Mesendoderm (in vitro differentiated cells): ENCODE data around the gene MAML3.
A peak's percentile ranks its signal among the peaks of the same experiment; 100 is the strongest.

Experiments
- DNase-seq: peaks from one replicate; pipeline ENCODE4 v3.0.0; 2013
- H2AK5ac ChIP-seq: 2 replicates; pipeline ENCODE4 v1.6.1; 2013; ENCODE audit warnings: low read length, inconsistent platforms
- H2BK120ac ChIP-seq: 2 replicates; pipeline ENCODE4 v1.6.1; 2013; ENCODE audit warnings: low read depth, mild to moderate bottlenecking, low read length, moderate library complexity, mixed read lengths
- H2BK15ac ChIP-seq: replicated peaks from 2 replicates; pipeline ENCODE4 v1.6.1; 2013; ENCODE audit warnings: low read depth, mild to moderate bottlenecking, moderate library complexity
- H2BK5ac ChIP-seq: 2 replicates; pipeline ENCODE4 v1.6.1; 2013; ENCODE audit warnings: low read length, inconsistent platforms
- H3K18ac ChIP-seq: 2 replicates; pipeline ENCODE4 v1.6.1; 2013; ENCODE audit warnings: mild to moderate bottlenecking, low read length, mixed read lengths
- H3K23ac ChIP-seq: one replicate; pipeline ENCODE4 v1.6.1; 2013; ENCODE audit warnings: low read length
- H3K27ac ChIP-seq: 2 replicates; pipeline ENCODE4 v1.5.1; 2013; ENCODE audit warnings: low read depth, mild to moderate bottlenecking, inconsistent platforms, low read length, moderate library complexity
- H3K27me3 ChIP-seq: 2 replicates; pipeline ENCODE4 v1.6.1; 2013; ENCODE audit warnings: low read length, control low read depth, mild to moderate bottlenecking, inconsistent platforms; ENCODE audit not compliant: insufficient read depth, poor library complexity
- H3K36me3 ChIP-seq: 2 replicates; pipeline ENCODE4 v1.6.1; 2013; ENCODE audit warnings: low read length, inconsistent platforms; ENCODE audit not compliant: control insufficient read depth, insufficient read depth
- H3K4ac ChIP-seq: one replicate; pipeline ENCODE4 v1.6.1; 2013; ENCODE audit warnings: low read depth, mild to moderate bottlenecking, low read length, moderate library complexity
- H3K4me1 ChIP-seq: 2 replicates; pipeline ENCODE4 v1.6.1; 2013; ENCODE audit warnings: low read depth, low read length, inconsistent platforms; ENCODE audit not compliant: control insufficient read depth
- H3K4me2 ChIP-seq: 2 replicates; pipeline ENCODE4 v1.6.1; 2013; ENCODE audit warnings: low read length
- H3K4me3 ChIP-seq: 2 replicates; pipeline ENCODE4 v1.5.1; 2013; ENCODE audit warnings: mild to moderate bottlenecking, low read length
- H3K56ac ChIP-seq: one replicate; pipeline ENCODE4 v1.6.1; 2013; ENCODE audit warnings: low read length
- H3K79me1 ChIP-seq: 2 replicates; pipeline ENCODE4 v1.6.1; 2013; ENCODE audit warnings: low read length, inconsistent platforms
- H3K79me2 ChIP-seq: 2 replicates; pipeline ENCODE4 v1.6.1; 2013; ENCODE audit warnings: mild to moderate bottlenecking, low read length; ENCODE audit not compliant: control insufficient read depth, insufficient read depth
- H3K9ac ChIP-seq: 2 replicates; pipeline ENCODE4 v1.6.1; 2013; ENCODE audit warnings: low read length, inconsistent platforms
- H4K5ac ChIP-seq: one replicate; pipeline ENCODE4 v1.6.1; 2013; ENCODE audit warnings: low read length
- H4K8ac ChIP-seq: one replicate; pipeline ENCODE4 v1.6.1; 2013; ENCODE audit warnings: low read depth, mild to moderate bottlenecking, control low read depth, low read length, moderate library complexity
- WGBS: extraction: QIAGEN DNeasy Blood & Tissue Kit; methylation state at CpG from one replicate; pipeline ENCODE4 v1.1.7; 2013; ENCODE audit warnings: low lambda C conversion rate, missing lambda C conversion rate; ENCODE audit not compliant: insufficient coverage; ENCODE audit errors: extremely low coverage; 5-methylcytosine and 5-hydroxymethylcytosine counted together

Gene MAML3

DNA sequence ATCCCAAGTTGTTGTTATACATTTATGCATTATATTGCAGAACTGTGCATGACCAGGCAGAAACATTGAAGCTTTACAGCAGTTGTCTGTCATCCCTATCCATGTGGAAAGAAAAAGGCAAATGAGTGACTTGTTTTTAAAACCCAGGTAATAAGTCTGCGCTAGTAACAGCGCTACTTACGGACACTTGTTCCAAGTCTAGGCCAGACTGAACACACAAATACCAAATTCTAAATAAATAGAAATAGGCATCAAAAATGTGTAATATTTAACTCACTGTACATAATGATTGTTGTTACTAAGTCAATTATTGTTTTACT is 548 bp upstream of the MAML3 start:
- Histone ChIP-seq H2AK5ac (no peak overlapping the region), H4K8ac (no peak overlapping the region), H2BK15ac (no peak overlapping the region), H3K18ac (peak overlapping the region; percentile 46), H3K23ac (no peak overlapping the region), H3K27ac (no peak overlapping the region), H4K5ac (no peak overlapping the region), H3K79me1 (peaks cover 2% of the 10 kb centered on the region), H3K4me2 (peak overlapping the region; percentile 47), H2BK120ac (no peak overlapping the region), H3K36me3 (no peaks in the 10 kb centered on the region), H3K27me3 (no peaks in the 10 kb centered on the region), H3K4me1 (no peaks in the 10 kb centered on the region), H3K4ac (no peak overlapping the region), H3K56ac (peak overlapping the region; percentile 84), H3K9ac (peak overlapping the region; percentile 98), H2BK5ac (no peak overlapping the region), H3K79me2 (peaks cover 6% of the 10 kb centered on the region), H3K4me3 (no peak overlapping the region)
- no CpG with 5 or more reads among the region's 3 CpGs for WGBS
- DNase-seq = no peak

DNA sequence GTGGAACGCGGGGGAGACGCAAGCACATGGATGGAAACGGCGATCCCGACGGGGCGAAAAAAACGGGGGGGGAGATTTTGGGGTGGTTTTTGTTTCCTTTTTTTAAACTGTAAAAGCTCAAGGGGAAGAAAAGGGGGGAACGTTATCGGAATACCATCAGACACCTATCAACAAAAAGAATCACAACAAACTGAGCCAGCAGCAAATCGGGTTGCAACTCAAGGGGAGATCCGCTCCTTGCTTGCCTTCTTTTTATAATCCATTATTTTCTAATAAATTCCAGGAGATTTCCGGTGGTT is 616 bp downstream of the MAML3 start:
- Histone ChIP-seq H3K4me2 (peak overlapping the region; percentile 92), H2BK15ac (no peak overlapping the region), H3K9ac (peak overlapping the region; percentile 98), H3K4ac (peak overlapping the region; percentile 92), H3K56ac (peak overlapping the region; percentile 99), H2BK120ac (peak overlapping the region; percentile 4), H3K4me1 (no peaks in the 10 kb centered on the region), H3K79me1 (peaks cover 6% of the 10 kb centered on the region), H3K79me2 (peaks cover 16% of the 10 kb centered on the region), H2BK5ac (peak overlapping the region; percentile 91), H3K36me3 (no peaks in the 10 kb centered on the region), H3K23ac (peak overlapping the region; percentile 99), H4K5ac (no peak overlapping the region), H3K18ac (peak overlapping the region; percentile 52), H3K4me3 (peak overlapping the region; percentile 94), H3K27ac (peak overlapping the region; percentile 97), H2AK5ac (no peak overlapping the region), H4K8ac (no peak overlapping the region), H3K27me3 (no peaks in the 10 kb centered on the region)
- no CpG with 5 or more reads among the region's 14 CpGs for WGBS
- no peak for DNase-seq

DNA sequence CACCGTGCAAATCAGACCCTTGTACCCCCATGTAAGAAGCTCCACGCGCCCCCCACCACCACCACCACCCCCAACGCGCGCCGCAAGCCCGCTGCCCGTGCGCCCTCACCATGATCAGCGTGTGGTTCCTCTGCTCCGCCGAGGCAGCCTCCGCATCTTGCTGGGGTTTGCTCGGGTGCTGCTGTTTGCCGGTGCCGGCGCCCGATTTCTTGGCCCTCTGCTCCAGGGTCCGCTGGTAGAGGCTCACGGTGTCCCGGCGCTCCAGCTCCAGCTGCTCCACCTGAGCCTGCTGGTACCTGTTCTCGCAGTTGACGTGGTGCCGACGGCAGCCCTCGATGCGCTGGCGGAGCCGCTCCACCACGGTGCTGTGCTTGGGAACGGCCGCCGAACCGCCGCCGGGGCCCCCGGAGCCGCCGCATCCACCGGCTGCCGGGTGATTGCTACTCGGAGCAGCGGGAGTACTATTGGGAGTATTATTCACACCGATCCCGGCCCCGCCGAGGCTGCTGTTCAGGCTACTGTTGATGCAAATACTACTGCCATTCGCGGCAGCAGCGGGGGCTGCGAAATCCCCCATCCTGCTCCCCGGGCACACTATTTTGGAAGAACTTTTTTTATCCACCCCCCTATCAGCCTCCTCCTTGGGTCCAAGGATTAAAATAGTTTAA is 1.1 kb downstream of the MAML3 start:
- Histone ChIP-seq H2BK15ac (no peak overlapping the region), H2AK5ac (no peak overlapping the region), H3K4me1 (no peaks in the 10 kb centered on the region), H3K23ac (no peak overlapping the region), H3K27me3 (no peaks in the 10 kb centered on the region), H3K79me1 (peaks cover 7% of the 10 kb centered on the region), H3K79me2 (peaks cover 16% of the 10 kb centered on the region), H3K4me2 (peak overlapping the region; percentile 92), H3K9ac (peak overlapping the region; percentile 98), H3K4me3 (peak overlapping the region; percentile 94), H3K4ac (peak overlapping the region; percentile 92), H3K56ac (peak overlapping the region; percentile 99), H2BK5ac (peak overlapping the region; percentile 16), H2BK120ac (peak overlapping the region; percentile 4), H3K27ac (peak overlapping the region; percentile 97), H4K5ac (no peak overlapping the region), H3K18ac (peak overlapping the region; percentile 52), H3K36me3 (no peaks in the 10 kb centered on the region), H4K8ac (no peak overlapping the region)
- DNase-seq = peak; percentile 70
- no CpG with 5 or more reads among the region's 54 CpGs for WGBS

DNA sequence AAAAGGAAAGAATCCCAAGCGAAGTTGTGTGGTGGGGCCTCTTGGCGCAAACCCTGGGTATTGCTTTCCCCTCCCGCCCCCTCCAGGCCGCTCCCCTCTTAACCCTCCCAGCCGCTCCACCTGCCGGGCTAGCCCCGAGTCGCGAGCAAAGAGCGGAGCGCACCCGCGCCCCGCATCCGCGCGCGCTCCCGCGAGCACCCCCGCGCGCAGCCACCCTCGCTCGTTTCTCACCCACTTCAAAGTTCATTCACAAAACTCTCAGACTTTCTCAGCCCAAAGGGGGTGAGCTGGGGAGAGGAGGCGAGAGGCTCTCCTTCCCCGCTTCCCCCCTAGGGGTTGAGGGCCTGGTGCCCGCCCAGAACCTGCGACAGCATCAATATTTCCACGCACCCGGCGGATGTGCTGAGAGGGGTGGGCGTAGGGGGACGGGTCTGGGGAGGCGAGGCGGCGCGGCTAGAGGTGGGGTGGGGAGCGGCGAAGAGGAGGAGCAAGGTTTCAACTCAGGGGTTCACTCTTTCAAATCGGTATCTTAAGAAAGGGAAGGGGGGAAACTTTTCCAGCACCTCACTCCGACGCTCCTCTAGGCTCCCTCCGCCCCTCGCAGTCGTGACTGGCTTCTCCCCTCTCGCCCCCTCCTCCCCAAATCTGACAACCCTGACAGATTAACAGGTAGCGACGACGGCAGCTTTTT is 1.8 kb downstream of the MAML3 start:
- Histone ChIP-seq H3K27ac (peak overlapping the region; percentile 97), H2BK15ac (no peak overlapping the region), H3K36me3 (no peaks in the 10 kb centered on the region), H3K9ac (peak overlapping the region; percentile 98), H4K5ac (no peak overlapping the region), H3K4me2 (peak overlapping the region; percentile 92), H3K4me3 (peak overlapping the region; percentile 94), H3K79me1 (peaks cover 7% of the 10 kb centered on the region), H2AK5ac (no peak overlapping the region), H3K18ac (peak overlapping the region; percentile 52), H2BK5ac (peak overlapping the region; percentile 61), H3K4ac (peak overlapping the region; percentile 92), H3K79me2 (peaks cover 18% of the 10 kb centered on the region), H3K56ac (peak overlapping the region; percentile 99), H3K4me1 (no peaks in the 10 kb centered on the region), H3K27me3 (no peaks in the 10 kb centered on the region), H4K8ac (peak overlapping the region; percentile 90), H3K23ac (no peak overlapping the region), H2BK120ac (no peak overlapping the region)
- WGBS = no CpG with 5 or more reads among the region's 50 CpGs
- peak; percentile 71 for DNase-seq

DNA sequence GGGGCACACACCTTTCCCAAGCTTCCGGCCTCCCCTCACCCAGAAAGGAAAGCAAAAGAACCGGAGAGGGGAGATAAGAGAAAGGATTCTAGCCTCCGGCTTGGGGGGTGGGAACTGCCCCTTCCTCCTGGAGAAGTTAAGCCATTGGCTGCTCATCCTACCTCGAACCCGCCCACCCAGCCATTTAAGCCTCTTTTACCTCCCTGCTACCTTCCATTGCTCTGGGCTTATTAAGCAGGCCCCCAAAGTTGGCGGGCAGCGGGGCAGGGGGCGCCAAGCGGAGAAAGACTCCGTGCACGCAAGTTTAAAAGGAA is 2.3 kb downstream of the MAML3 start:
- peak; percentile 99 for DNase-seq
- no peak overlapping the region for H3K23ac ChIP-seq
- peak overlapping the region; percentile 99 for H3K56ac ChIP-seq
- H2AK5ac ChIP-seq = no peak overlapping the region
- no CpG with 5 or more reads among the region's 11 CpGs for WGBS
- no peaks in the 10 kb centered on the region for H3K4me1 ChIP-seq
- peak overlapping the region; percentile 92 for H3K4me2 ChIP-seq
- H4K5ac ChIP-seq = no peak overlapping the region
- no peaks in the 10 kb centered on the region for H3K27me3 ChIP-seq
- peak overlapping the region; percentile 94 for H3K4me3 ChIP-seq
- no peak overlapping the region for H2BK120ac ChIP-seq
- H4K8ac ChIP-seq = peak overlapping the region; percentile 90
- peak overlapping the region; percentile 99 for H3K4ac ChIP-seq
- H3K18ac ChIP-seq = peak overlapping the region; percentile 97
- peak overlapping the region; percentile 100 for H3K27ac ChIP-seq
- peak overlapping the region; percentile 61 for H2BK15ac ChIP-seq
- peak overlapping the region; percentile 98 for H3K9ac ChIP-seq
- H3K36me3 ChIP-seq = no peaks in the 10 kb centered on the region
- peaks cover 7% of the 10 kb centered on the region for H3K79me1 ChIP-seq
- H2BK5ac ChIP-seq = no peak overlapping the region
- H3K79me2 ChIP-seq = peaks cover 18% of the 10 kb centered on the region
